K562 (cell line): ENCODE results near the gene CLCNKA. TPM values are rescaled to one million over a fixed set of nuclear protein-coding genes. Genes with fewer than 3 reads are reported as not detected.

ENCODE experiments used
- ASH1L ChIP-seq: fragments of 450-650 bp; IDR thresholded peaks from 2 replicates; pipeline ENCODE4 v1.6.1; 2018; ENCODE audit warnings: borderline replicate concordance, mild to moderate bottlenecking, low read depth; ENCODE audit not compliant: partially characterized antibody
- ATF1 ChIP-seq, 2 experiments: fragments of 450-650 bp in 1 of 2; IDR thresholded peaks; 2 replicates each; pipeline ENCODE4 v1.6.1; 2016; ENCODE audit warnings: missing compliant biosample characterization in 1 of 2, missing genetic modification characterization in 1 of 2
- BMI1 ChIP-seq: fragments of 150-350 bp; IDR thresholded peaks from 2 replicates; pipeline ENCODE4 v1.6.1; 2014; ENCODE audit warnings: low read length
- CBX3 ChIP-seq, 2 experiments: IDR thresholded peaks; 1 replicate in 1 of 2; 2 replicates in 1 of 2; pipeline ENCODE4 v1.6.1; 2012; ENCODE audit warnings: inconsistent platforms in 2 of 2, low read length in 2 of 2, borderline replicate concordance in 1 of 2, control low read depth in 1 of 2
- EZH2 ChIP-seq: IDR thresholded peaks from 2 replicates; pipeline ENCODE4 v1.6.1; 2012; ENCODE audit warnings: low read depth, mild to moderate bottlenecking, inconsistent platforms, low read length, borderline replicate concordance
- FOS ChIP-seq: IDR thresholded peaks from 3 replicates; pipeline ENCODE4 v1.6.1; 2011; ENCODE audit not compliant: insufficient read length; ENCODE audit errors: extremely low read depth
- GATA2 ChIP-seq: sonication (generic); formaldehyde crosslinking; IDR thresholded peaks from 2 replicates; pipeline ENCODE4 v1.4.0; 2020; ENCODE audit warnings: mild to moderate bottlenecking, missing genetic modification reagents
- HDAC2 ChIP-seq: fragments of 450-650 bp; IDR thresholded peaks from 2 replicates; pipeline ENCODE4 v1.6.1; 2016; ENCODE audit warnings: mild to moderate bottlenecking
- ID3 ChIP-seq, 2 experiments: fragments of 250-450 bp in 1 of 2; fragments of 450-650 bp in 1 of 2; sonication (Bioruptor Pico) in 1 of 2; IDR thresholded peaks; 2 replicates each; pipeline versions ENCODE4 v1.6.1 to v1.8.0; 2016 to 2021; ENCODE audit warnings: mild to moderate bottlenecking in 2 of 2, moderate library complexity in 2 of 2, missing compliant biosample characterization in 1 of 2, missing genetic modification characterization in 1 of 2
- JUNB ChIP-seq: fragments of 450-650 bp; formaldehyde crosslinking; conservative IDR thresholded peaks from 2 replicates; pipeline ENCODE4 v1.4.0; 2020; ENCODE audit warnings: mild to moderate bottlenecking
- MAFF ChIP-seq: IDR thresholded peaks from 2 replicates; pipeline ENCODE4 v1.6.1; 2012; ENCODE audit warnings: low read length, improper control_type of control experiment
- NFIC ChIP-seq: fragments of 450-650 bp; IDR thresholded peaks from 2 replicates; pipeline ENCODE4 v1.6.1; 2017; ENCODE audit warnings: mild to moderate bottlenecking, inconsistent platforms
- RBM39 ChIP-seq: fragments of 200-400 bp; formaldehyde crosslinking; optimal IDR thresholded peaks from 2 replicates; pipeline ENCODE3; 2018; ENCODE audit warnings: low read depth, low read length
- SPI1 ChIP-seq: IDR thresholded peaks from 2 replicates; pipeline ENCODE4 v1.6.1; 2011; ENCODE audit warnings: low read depth, low read length, control low read depth, borderline replicate concordance
- SRSF7 ChIP-seq: fragments of 200-400 bp; formaldehyde crosslinking; optimal IDR thresholded peaks from 2 replicates; pipeline ENCODE3; 2017; ENCODE audit warnings: mild to moderate bottlenecking, low read depth, low read length
- STAG1 ChIP-seq: sonication (generic); formaldehyde crosslinking; IDR thresholded peaks from 2 replicates; pipeline ENCODE4 v1.5.0; 2020; ENCODE audit warnings: missing genetic modification reagents, borderline replicate concordance
- TOE1 ChIP-seq, 2 experiments: fragments of 450-650 bp in 1 of 2; sonication (generic) in 1 of 2; formaldehyde crosslinking in 1 of 2; IDR thresholded peaks; 2 replicates each; pipeline versions ENCODE4 v1.7.1 to v1.8.0; 2016 to 2022; ENCODE audit warnings: borderline replicate concordance in 2 of 2, mild to moderate bottlenecking in 2 of 2, antibody characterized with exemption in 1 of 2, inconsistent platforms in 1 of 2, low read depth in 1 of 2, missing genetic modification reagents in 1 of 2, moderate library complexity in 1 of 2
- WHSC1 ChIP-seq: IDR thresholded peaks from one replicate; pipeline ENCODE4 v1.6.1; 2012; ENCODE audit warnings: low read length, control low read depth, inconsistent platforms
- ZFP36 ChIP-seq: fragments of 150-350 bp; IDR thresholded peaks from 2 replicates; pipeline ENCODE4 v1.6.1; 2018; ENCODE audit warnings: low read length, low read depth; ENCODE audit not compliant: partially characterized antibody
- ZNF23 ChIP-seq: fragments of 250-450 bp; sonication (Bioruptor Pico); IDR thresholded peaks from 2 replicates; pipeline ENCODE4 v1.4.0; 2020; ENCODE audit warnings: mild to moderate bottlenecking
- ZNF41 ChIP-seq: fragments of 250-450 bp; sonication (Bioruptor Pico); conservative IDR thresholded peaks from 2 replicates; pipeline ENCODE4 v1.4.0; 2020; ENCODE audit warnings: mild to moderate bottlenecking
- ZNF444 ChIP-seq: fragments of 250-450 bp; sonication (Bioruptor Pico); IDR thresholded peaks from 2 replicates; pipeline ENCODE4 v1.4.0; 2020; ENCODE audit warnings: mild to moderate bottlenecking, moderate library complexity
- ZNF586 ChIP-seq: fragments of 450-650 bp; formaldehyde crosslinking; conservative IDR thresholded peaks from 2 replicates; pipeline ENCODE4 v1.4.0; 2020; ENCODE audit warnings: mild to moderate bottlenecking, moderate library complexity
- polyA plus RNA-seq, 8 experiments: library from polyadenylated mRNA; depleted of rRNA in 4 of 8; stranded (reverse) in 5 of 8; unstranded in 3 of 8; fragments of >200 nt; fragmentation: Nextera tagmentation in 2 of 8; fragmentation: Illumina TruSeq in 1 of 8; extraction: Ambion mirVana in 2 of 8; extraction: Trizol in 1 of 8; gene quantifications; 2 replicates each; pipeline versions ENCODE4 v1.2.1 to v1.2.3, GENCODE V29; 2011 to 2014; ENCODE audit warnings: inconsistent platforms in 1 of 8, missing spikeins in 1 of 8
- total RNA-seq, 7 experiments: library from RNA; depleted of rRNA in 6 of 7; stranded (reverse); fragments of >200 nt in 6 of 7; fragmentation: Illumina TruSeq in 2 of 7; extraction: Trizol in 2 of 7; gene quantifications; 2 replicates each; pipeline versions ENCODE4 v1.2.1 to v1.2.3, GENCODE V29; 2011 to 2021; ENCODE audit warnings: low replicate concordance in 1 of 7
- TF ChIP-seq, protein P1 (sequence below): conservative IDR thresholded peaks from 2 replicates; pipeline ENCODE4 v1.6.1; 2011; ENCODE audit warnings: low read depth, mild to moderate bottlenecking, low read length; ENCODE audit not compliant: control insufficient read depth
- TF ChIP-seq, protein P2 (sequence below): fragments of 250-450 bp; sonication (Bioruptor Pico); IDR thresholded peaks from 2 replicates; pipeline ENCODE4 v1.4.0; 2020; ENCODE audit warnings: borderline replicate concordance
- TF ChIP-seq, protein P3 (sequence below): sonication (generic); formaldehyde crosslinking; IDR thresholded peaks from 2 replicates; pipeline ENCODE4 v1.8.1; 2023; ENCODE audit warnings: mild to moderate bottlenecking, missing genetic modification reagents

CLCNKA gene
- total and polyA plus RNA-seq, 9 of the 15 experiments (the other 6 are each of a cell fraction or from before 2014, with no cell fraction given): 0.03 to 0.37 (median 0.10) TPM; not detected in 3

DNA sequence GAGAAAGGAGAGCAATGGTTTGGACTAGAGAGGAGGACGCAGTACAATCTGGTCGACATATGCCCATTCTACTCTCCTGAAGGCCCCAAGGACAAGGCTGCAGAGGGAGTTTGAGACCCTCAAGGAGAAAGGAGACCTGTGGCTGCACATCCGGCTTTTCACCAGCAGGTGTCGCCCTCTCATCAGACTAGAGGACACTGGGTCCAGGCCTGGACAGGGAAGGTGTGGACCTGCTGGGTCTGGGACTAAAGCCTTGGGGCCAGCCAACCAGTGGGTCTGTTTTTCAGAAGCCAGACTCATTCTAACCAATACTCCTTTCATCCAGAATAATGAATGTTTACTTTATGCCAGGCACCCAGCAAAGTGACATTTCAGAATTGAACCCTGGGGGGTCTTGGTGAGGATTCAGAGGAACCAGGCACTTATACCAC, 12.8 kb upstream of the CLCNKA start (continued):
- TF ChIP-seq ZNF41: no peak
- TF ChIP-seq HDAC2: 0 out of 2 replicates have a peak, but pooled peaks have one; percentile 13
- no peak for TF ChIP-seq SRSF7
- TF ChIP-seq SPI1: no peak
- TF ChIP-seq JUNB (CRISPR knock-in tag): no peak
- TF ChIP-seq, protein P1, sequence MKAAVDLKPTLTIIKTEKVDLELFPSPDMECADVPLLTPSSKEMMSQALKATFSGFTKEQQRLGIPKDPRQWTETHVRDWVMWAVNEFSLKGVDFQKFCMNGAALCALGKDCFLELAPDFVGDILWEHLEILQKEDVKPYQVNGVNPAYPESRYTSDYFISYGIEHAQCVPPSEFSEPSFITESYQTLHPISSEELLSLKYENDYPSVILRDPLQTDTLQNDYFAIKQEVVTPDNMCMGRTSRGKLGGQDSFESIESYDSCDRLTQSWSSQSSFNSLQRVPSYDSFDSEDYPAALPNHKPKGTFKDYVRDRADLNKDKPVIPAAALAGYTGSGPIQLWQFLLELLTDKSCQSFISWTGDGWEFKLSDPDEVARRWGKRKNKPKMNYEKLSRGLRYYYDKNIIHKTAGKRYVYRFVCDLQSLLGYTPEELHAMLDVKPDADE: no peak
- TF ChIP-seq ZNF586 (CRISPR knock-in tag): no peak
- no peak for TF ChIP-seq ZFP36
- no peak for TF ChIP-seq CBX3 (IDR thresholded peaks at IDR 0.05; ENCODE audit: borderline replicate concordance in 1 of 2, low read length in 2 of 2)
- TF ChIP-seq ASH1L: no peak
- no peak for TF ChIP-seq WHSC1
- TF ChIP-seq, protein P2, sequence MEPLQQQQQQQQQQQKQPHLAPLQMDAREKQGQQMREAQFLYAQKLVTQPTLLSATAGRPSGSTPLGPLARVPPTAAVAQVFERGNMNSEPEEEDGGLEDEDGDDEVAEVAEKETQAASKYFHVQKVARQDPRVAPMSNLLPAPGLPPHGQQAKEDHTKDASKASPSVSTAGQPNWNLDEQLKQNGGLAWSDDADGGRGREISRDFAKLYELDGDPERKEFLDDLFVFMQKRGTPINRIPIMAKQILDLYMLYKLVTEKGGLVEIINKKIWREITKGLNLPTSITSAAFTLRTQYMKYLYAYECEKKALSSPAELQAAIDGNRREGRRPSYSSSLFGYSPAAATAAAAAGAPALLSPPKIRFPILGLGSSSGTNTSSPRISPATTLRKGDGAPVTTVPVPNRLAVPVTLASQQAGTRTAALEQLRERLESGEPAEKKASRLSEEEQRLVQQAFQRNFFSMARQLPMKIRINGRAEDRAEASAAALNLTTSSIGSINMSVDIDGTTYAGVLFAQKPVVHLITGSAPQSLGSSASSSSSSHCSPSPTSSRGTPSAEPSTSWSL (CRISPR knock-in tag): no peak
- TF ChIP-seq ZNF23: no peak
- TF ChIP-seq, protein P3, sequence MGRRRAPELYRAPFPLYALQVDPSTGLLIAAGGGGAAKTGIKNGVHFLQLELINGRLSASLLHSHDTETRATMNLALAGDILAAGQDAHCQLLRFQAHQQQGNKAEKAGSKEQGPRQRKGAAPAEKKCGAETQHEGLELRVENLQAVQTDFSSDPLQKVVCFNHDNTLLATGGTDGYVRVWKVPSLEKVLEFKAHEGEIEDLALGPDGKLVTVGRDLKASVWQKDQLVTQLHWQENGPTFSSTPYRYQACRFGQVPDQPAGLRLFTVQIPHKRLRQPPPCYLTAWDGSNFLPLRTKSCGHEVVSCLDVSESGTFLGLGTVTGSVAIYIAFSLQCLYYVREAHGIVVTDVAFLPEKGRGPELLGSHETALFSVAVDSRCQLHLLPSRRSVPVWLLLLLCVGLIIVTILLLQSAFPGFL: no peak
- TF ChIP-seq RBM39: no peak
- TF ChIP-seq ZNF444: no peak
- no peak for TF ChIP-seq MAFF
- no peak for TF ChIP-seq BMI1
- no peak for TF ChIP-seq EZH2
- TF ChIP-seq NFIC: 0 out of 2 replicates have a peak, but pooled peaks have one; percentile 21
- no peak for TF ChIP-seq FOS
- no peak for TF ChIP-seq ATF1 (CRISPR knock-in tag; IDR thresholded peaks at IDR 0.05)
- TF ChIP-seq ATF1 (tag; IDR thresholded peaks at IDR 0.05): no peak; the same call in 1 of the 2 replicates
- peak; percentile 88; the same call in 1 of the 2 replicates for TF ChIP-seq STAG1 (CRISPR knock-in tag)
- no peak for TF ChIP-seq GATA2 (CRISPR knock-in tag)
- TF ChIP-seq ID3 (CRISPR knock-in tag; IDR thresholded peaks at IDR 0.05): no peak
- no peak for TF ChIP-seq ID3 (tag; IDR thresholded peaks at IDR 0.05)
- peak; percentile 35; the same call in 1 of the 2 replicates for TF ChIP-seq TOE1 (IDR thresholded peaks at IDR 0.05; ENCODE audit: borderline replicate concordance)
- 0 out of 2 replicates have a peak, but pooled peaks have one; percentile 46 for TF ChIP-seq TOE1 (CRISPR knock-in tag; IDR thresholded peaks at IDR 0.05; ENCODE audit: borderline replicate concordance, low read depth)
